Right atrium auricular region (tissue), 2 donors: ENCODE measurements around the gene STRIT1. TPM values are rescaled to one million over a fixed set of nuclear protein-coding genes. Genes with fewer than 3 reads are reported as not detected.

Source experiments
- DNase-seq: peaks from one replicate; pipeline ENCODE4 v3.0.0-alpha.2; 2019; ENCODE audit warnings: low spot score
- H3K27ac ChIP-seq, 2 donors: fragments of 200-600 bp; sonication (generic); 1 replicate in 1 of 2; 2 replicates in 1 of 2; pipeline ENCODE4 v1.5.1; 2016 to 2019
- H3K27me3 ChIP-seq, 2 donors: fragments of 200-600 bp; sonication (generic); one replicate each; pipeline versions ENCODE4 v1.5.1 to v1.6.0; 2017 to 2019
- H3K36me3 ChIP-seq: fragments of 200-600 bp; sonication (generic); one replicate; pipeline ENCODE4 v1.5.1; 2016
- H3K4me1 ChIP-seq, 2 donors: fragments of 200-600 bp; sonication (generic); one replicate each; pipeline versions ENCODE4 v1.5.1 to v1.6.0; 2017 to 2019
- H3K4me3 ChIP-seq, 2 donors: fragments of 200-600 bp; sonication (generic); 1 replicate in 1 of 2; 2 replicates in 1 of 2; pipeline ENCODE4 v1.5.1; 2017 to 2019; ENCODE audit warnings: mild to moderate bottlenecking in 1 of 2, moderate library complexity in 1 of 2
- H3K9me3 ChIP-seq, 2 donors: fragments of 200-600 bp; sonication (generic); one replicate each; pipeline ENCODE4 v1.5.1; 2019
- total RNA-seq, 2 donors: library from RNA; depleted of rRNA; stranded (reverse); fragments of >200 nt; gene quantifications; one replicate each; pipeline ENCODE4 v1.1.0, GENCODE V29; 2016
- TF ChIP-seq, protein P1 (sequence below), 2 donors: fragments of 200-600 bp; sonication (generic); IDR thresholded peaks; one replicate each; pipeline ENCODE4 v1.5.1; 2019; ENCODE audit warnings: antibody characterized with exemption in 2 of 2

STRIT1 gene
- total RNA-seq, 2 donors from 2014 or later: not detected

DNA sequence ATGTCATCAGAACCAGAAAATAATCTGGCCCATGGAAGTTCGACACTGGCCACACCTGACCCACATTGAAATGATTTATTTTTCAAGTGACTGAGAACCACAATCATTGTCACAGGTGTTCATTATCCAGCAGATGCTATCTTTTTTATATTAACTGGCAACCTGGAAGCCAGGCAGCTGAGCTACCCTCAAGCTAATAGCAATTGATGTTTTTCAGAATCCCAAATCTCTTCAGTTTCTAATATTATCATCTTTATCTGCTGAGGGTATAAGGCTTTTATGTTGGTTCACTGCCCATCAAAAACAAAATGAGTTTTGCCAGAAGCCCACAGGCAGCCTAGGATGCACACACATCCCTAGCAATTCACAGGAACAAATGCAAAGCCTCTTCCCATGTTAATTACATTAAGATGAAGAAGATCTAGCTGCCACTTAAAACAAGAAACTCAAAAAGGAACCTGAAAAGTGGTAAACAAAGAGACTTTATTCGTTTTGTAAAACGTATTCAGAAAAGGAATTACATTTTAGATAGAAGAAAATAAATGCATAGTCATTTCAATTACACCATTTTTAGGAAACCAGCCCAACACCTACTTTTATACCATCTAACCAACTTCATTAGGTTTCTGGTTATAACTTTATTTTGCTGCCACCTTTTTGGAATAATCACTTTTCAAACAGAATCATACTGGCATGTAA is 40.9 kb upstream of the STRIT1 start:
- H3K4me1 ChIP-seq: no peaks in the 10 kb centered on the region
- H3K27ac ChIP-seq: no peak overlapping the region
- no peaks in the 10 kb centered on the region for H3K36me3 ChIP-seq
- no peak for DNase-seq
- H3K27me3 ChIP-seq: no peaks in the 10 kb centered on the region
- TF ChIP-seq, protein P1, sequence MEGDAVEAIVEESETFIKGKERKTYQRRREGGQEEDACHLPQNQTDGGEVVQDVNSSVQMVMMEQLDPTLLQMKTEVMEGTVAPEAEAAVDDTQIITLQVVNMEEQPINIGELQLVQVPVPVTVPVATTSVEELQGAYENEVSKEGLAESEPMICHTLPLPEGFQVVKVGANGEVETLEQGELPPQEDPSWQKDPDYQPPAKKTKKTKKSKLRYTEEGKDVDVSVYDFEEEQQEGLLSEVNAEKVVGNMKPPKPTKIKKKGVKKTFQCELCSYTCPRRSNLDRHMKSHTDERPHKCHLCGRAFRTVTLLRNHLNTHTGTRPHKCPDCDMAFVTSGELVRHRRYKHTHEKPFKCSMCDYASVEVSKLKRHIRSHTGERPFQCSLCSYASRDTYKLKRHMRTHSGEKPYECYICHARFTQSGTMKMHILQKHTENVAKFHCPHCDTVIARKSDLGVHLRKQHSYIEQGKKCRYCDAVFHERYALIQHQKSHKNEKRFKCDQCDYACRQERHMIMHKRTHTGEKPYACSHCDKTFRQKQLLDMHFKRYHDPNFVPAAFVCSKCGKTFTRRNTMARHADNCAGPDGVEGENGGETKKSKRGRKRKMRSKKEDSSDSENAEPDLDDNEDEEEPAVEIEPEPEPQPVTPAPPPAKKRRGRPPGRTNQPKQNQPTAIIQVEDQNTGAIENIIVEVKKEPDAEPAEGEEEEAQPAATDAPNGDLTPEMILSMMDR (IDR thresholded peaks at IDR 0.05): no peak
- H3K4me3 ChIP-seq: no peak overlapping the region
- no peaks in the 10 kb centered on the region for H3K9me3 ChIP-seq

DNA sequence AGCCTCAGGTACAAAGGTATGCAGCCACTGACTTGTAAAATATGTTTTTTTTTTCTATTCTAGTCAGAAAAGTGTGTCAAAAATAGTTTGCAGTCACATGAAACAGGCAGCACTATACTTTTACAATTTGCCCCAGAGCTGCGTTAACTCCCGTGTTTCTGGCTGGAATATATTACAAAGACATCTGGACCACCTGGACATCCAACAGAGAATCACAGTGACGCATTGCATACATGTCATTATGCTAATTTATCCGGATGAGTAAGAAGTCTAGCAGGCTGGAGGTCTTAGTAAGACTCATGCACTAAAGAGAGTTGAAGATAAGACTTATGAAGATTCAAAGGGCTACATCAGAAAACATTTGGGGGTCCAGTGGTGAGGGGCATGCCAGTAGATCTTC is 39.2 kb upstream of the STRIT1 start:
- no peak for DNase-seq
- Histone ChIP-seq H3K4me3 (no peak overlapping the region), H3K4me1 (no peaks in the 10 kb centered on the region), H3K9me3 (no peaks in the 10 kb centered on the region), H3K36me3 (no peaks in the 10 kb centered on the region), H3K27ac (no peak overlapping the region), H3K27me3 (no peaks in the 10 kb centered on the region)
- TF ChIP-seq, protein P1 (IDR thresholded peaks at IDR 0.05): no peak

DNA sequence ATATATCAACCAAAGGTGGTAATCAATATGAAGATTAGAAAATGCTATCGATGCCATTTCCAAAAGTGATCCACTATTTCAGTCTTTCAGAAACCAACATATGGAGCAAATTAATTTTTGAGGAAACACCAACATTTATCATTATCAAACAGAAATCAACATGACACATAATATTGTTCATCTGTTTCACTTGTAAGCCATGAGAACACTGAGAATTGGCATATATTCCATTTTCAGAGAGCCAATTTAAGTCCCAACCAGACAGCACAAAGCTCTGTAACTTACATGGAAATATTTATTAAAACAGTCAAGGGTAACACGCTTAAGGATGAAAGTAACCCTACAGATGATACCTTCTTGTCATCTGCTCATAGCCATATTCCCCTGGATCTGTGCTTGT is 37.6 kb upstream of the STRIT1 start:
- Histone ChIP-seq H3K27ac (no peak overlapping the region), H3K9me3 (no peaks in the 10 kb centered on the region), H3K27me3 (no peaks in the 10 kb centered on the region), H3K4me3 (no peak overlapping the region), H3K4me1 (no peaks in the 10 kb centered on the region), H3K36me3 (no peaks in the 10 kb centered on the region)
- no peak for DNase-seq
- TF ChIP-seq, protein P1 (IDR thresholded peaks at IDR 0.05): no peak

DNA sequence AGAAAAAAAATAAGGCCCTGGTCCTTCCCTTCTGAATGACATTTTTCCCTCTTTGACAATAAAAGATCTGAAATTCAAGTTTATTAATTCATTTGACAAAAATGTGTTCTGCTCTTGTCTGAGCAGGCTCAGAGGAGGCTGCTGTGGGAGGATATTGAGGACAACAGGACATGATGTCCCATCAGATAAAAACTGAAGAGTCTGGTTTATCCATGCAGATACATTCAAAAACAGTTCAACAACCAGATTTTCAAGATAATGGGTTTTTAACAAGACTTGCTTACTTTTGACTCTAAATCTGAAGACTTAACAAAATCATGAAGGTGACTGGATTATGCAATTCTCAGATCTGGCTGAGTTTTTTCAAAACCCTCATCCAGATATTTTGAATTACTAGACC is 36.9 kb upstream of the STRIT1 start:
- no peak overlapping the region for H3K4me3 ChIP-seq
- TF ChIP-seq, protein P1 (IDR thresholded peaks at IDR 0.05): no peak
- no peaks in the 10 kb centered on the region for H3K9me3 ChIP-seq
- no peak for DNase-seq
- H3K27me3 ChIP-seq: no peaks in the 10 kb centered on the region
- H3K27ac ChIP-seq: no peak overlapping the region
- no peaks in the 10 kb centered on the region for H3K4me1 ChIP-seq
- H3K36me3 ChIP-seq: no peaks in the 10 kb centered on the region

DNA sequence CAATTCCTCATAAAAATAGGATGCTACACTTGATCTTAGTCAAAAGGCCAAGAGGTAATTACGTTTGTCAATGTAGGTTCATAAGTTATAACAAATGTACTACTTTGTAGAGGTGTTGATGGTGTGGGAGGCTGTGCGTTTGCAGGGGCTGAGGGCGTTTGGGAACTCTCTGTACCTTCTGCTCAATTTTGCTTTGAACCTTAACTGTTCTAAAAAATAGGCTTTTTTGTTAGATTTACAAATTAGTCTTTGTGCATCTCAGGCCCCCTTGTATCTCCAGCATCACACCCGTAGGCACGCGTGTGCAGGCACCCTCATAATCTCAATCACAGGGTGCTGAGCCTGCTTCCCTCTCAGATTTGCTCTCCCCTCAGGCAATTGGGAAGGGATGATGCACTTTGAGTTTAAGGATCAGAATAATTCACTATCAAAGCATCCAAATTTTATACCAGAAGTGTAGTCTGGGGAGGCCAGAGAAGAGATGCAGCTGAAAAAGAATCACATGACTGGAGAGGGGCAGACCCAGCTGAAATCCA is 36.1 kb upstream of the STRIT1 start:
- no peak overlapping the region for H3K27ac ChIP-seq
- H3K27me3 ChIP-seq: no peaks in the 10 kb centered on the region
- no peaks in the 10 kb centered on the region for H3K9me3 ChIP-seq
- no peak for DNase-seq
- no peak overlapping the region for H3K4me3 ChIP-seq
- H3K4me1 ChIP-seq: no peaks in the 10 kb centered on the region
- H3K36me3 ChIP-seq: no peaks in the 10 kb centered on the region
- TF ChIP-seq, protein P1 (IDR thresholded peaks at IDR 0.05): no peak

DNA sequence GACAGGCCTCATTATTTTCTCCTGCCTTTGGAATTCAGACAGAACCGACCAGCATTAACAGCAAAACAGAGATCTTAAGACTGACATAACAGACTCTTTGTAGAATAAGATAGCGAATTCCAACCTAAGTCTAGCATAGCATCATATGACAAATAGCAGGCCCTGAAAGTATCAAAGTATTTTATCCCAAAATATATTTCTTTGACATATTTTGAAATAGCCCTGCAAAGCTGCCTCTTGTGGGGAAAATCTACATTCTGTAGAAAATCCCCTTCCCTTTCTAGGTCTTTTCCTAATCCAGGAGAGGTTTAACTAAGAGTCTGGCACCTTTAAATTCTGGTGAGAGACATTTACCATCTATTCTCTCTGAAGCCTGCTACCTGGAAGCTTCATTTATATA is 34.4 kb upstream of the STRIT1 start:
- H3K27ac ChIP-seq: no peak overlapping the region
- DNase-seq: no peak
- H3K27me3 ChIP-seq: no peaks in the 10 kb centered on the region
- no peaks in the 10 kb centered on the region for H3K36me3 ChIP-seq
- TF ChIP-seq, protein P1 (IDR thresholded peaks at IDR 0.05): no peak
- H3K9me3 ChIP-seq: no peaks in the 10 kb centered on the region
- no peak overlapping the region for H3K4me3 ChIP-seq
- H3K4me1 ChIP-seq: no peaks in the 10 kb centered on the region
